DND-41 (cell line): ENCODE data around the gene DYRK1A.

Source experiments
- CTCF ChIP-seq: IDR thresholded peaks from 2 replicates; pipeline ENCODE4 v1.5.1; 2012; ENCODE audit warnings: borderline replicate concordance, low read length, moderate library complexity, mild to moderate bottlenecking; ENCODE audit not compliant: poor library complexity, severe bottlenecking; ENCODE audit errors: extremely low read depth
- EZH2 ChIP-seq: IDR thresholded peaks from 3 replicates; pipeline ENCODE4 v1.6.1; 2012; ENCODE audit warnings: borderline replicate concordance, low read depth, mild to moderate bottlenecking, moderate library complexity, low read length, inconsistent platforms; ENCODE audit not compliant: severe bottlenecking

DNA sequence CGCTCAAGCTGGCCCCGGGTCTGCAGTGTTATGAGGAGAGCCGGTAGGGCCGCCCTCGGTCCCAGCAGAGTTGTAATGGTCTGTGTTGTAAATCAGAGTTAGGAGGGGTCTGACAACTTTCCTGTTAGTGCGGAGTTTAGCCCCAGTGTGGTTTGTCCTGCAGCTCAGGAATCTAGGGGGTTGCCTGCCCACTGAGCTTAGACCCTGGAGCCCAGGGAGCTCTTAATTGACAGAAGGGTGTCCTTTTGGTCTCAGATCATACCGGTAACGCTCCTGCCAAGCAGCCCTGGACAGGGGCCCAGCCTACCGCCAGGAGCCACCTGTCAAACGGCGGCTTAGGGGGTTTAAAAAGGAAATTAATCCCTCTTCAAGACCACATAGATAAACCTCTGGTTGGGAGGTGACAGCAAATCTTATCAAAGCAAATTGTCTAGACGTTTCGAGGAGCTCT, 164.4 kb downstream of the DYRK1A start:
- TF ChIP-seq CTCF (no peak), EZH2 (no peak)
